GM12891 (cell line): ENCODE results near the gene SECISBP2L.

ENCODE experiments used
- POLR2A ChIP-seq: IDR thresholded peaks from 2 replicates; pipeline ENCODE4 v1.6.1; 2011; ENCODE audit warnings: low read depth, low read length, control low read depth
- POLR2AphosphoS5 ChIP-seq: IDR thresholded peaks from 2 replicates; pipeline ENCODE4 v1.6.1; 2011; ENCODE audit warnings: low read depth, low read length, control low read depth

- no peak for TF ChIP-seq POLR2A
- no peak for TF ChIP-seq POLR2AphosphoS5
Observed at GRCh38 chr15:48946074-48946839, 100.0 kb downstream of the SECISBP2L start.
